Activated T-helper 2 cell treated with anti-CD3 and anti-CD28 coated beads, Interferon-gamma antibody, Interleukin-2, Interleukin-4, amounts not matched to agents 10 μg/mL and 5 μg/mL and 100 μg/mL, durations not matched to agents 14 hours and 24 hours and 36 hours (primary cell): ENCODE results near the gene G6PD. TPM values are rescaled to one million over a fixed set of nuclear protein-coding genes. Genes with fewer than 3 reads are reported as not detected.
"Not testable (repeated sequence)": the region's sequence is repeated elsewhere in the genome, so short reads cannot be mapped to it uniquely, and the experiment has no call there.

ENCODE experiments used
- DNase-seq: peaks from one replicate; pipeline ENCODE4 v3.0.0; 2021; ENCODE audit warnings: low spot score
- H3K27ac Mint-ChIP-seq: one replicate; pipeline ENCODE4 v1.8.0; 2021; ENCODE audit warnings: mixed read lengths
- H3K27me3 Mint-ChIP-seq: one replicate; pipeline ENCODE4 v1.8.0; 2021; ENCODE audit warnings: low read depth, mixed read lengths
- H3K36me3 Mint-ChIP-seq: one replicate; pipeline ENCODE4 v1.8.0; 2021; ENCODE audit warnings: low read depth, mixed read lengths
- H3K4me1 Mint-ChIP-seq: one replicate; pipeline ENCODE4 v1.8.0; 2021; ENCODE audit warnings: low read depth, mixed read lengths
- H3K4me3 Mint-ChIP-seq: one replicate; pipeline ENCODE4 v1.8.0; 2021; ENCODE audit warnings: low read depth, mild to moderate bottlenecking, moderate library complexity, mixed read lengths
- H3K9me3 Mint-ChIP-seq: one replicate; pipeline ENCODE4 v1.8.0; 2021; ENCODE audit warnings: mixed read lengths
- intact Hi-C: fragments of 100-400 bp; cut with micrococcal nuclease; formaldehyde crosslinking; loops from one replicate; pipeline ENCODE4 v1.15.1; 2023
- total RNA-seq: library from RNA; stranded (reverse); gene quantifications from 2 replicates; pipeline ENCODE4 v1.2.3, GENCODE V29; 2022

Gene G6PD
- total RNA-seq, 1 donor from 2014 or later = 82.8 TPM

DNA sequence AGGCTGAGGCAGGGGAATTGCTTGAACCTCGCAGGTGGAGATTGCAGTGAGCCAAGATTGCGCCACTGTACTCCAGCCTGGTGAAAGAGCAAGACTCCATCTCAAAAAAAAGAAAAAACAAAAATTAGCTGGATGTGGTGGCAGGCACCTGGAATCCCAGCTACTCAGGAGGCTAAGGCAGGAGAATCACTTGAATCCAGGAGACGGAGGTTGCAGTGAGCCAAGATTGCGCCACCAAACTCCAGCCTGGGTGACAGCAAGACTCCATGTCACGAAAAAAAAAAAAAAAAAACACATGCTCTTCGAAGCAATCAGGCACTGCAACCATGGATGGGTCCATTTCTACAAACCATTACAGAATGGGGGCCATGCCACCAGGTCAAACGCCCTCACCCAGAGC, 6.3 kb downstream of the G6PD start:
- H3K9me3 Mint-ChIP-seq, H3K27me3 Mint-ChIP-seq, H3K27ac Mint-ChIP-seq, intact Hi-C loops, DNase-seq, H3K4me3 Mint-ChIP-seq: not testable (repeated sequence)
- H3K4me1 Mint-ChIP-seq = peaks cover 18% of the 10 kb centered on the region
- peaks cover 16% of the 10 kb centered on the region for H3K36me3 Mint-ChIP-seq

DNA sequence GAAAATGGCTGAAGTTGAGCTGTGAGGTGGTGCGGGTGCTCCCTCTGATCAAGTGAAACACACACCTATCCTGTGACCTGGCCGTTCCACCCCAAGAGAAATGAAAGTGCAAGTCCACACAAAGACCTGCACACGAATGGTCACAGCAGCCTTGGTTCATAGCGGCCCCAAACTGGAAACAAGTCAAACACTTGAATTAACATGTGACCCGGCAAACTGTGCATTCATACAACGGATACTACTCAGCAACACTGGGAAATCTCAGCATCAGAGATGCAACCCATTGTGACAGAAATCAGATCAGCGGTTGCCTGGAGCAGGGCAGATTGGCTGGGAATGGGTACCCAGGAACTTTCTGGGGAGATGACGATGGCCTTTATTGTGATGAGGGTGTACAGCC, 7.6 kb downstream of the G6PD start:
- H3K4me1 Mint-ChIP-seq = peaks cover 16% of the 10 kb centered on the region
- no peak for DNase-seq
- H3K36me3 Mint-ChIP-seq = peaks cover 16% of the 10 kb centered on the region
- no peak overlapping the region for H3K27ac Mint-ChIP-seq
- no peaks in the 10 kb centered on the region for H3K27me3 Mint-ChIP-seq
- H3K9me3 Mint-ChIP-seq = no peaks in the 10 kb centered on the region
- intact Hi-C loops = no loop called here
- H3K4me3 Mint-ChIP-seq = no peak overlapping the region

DNA sequence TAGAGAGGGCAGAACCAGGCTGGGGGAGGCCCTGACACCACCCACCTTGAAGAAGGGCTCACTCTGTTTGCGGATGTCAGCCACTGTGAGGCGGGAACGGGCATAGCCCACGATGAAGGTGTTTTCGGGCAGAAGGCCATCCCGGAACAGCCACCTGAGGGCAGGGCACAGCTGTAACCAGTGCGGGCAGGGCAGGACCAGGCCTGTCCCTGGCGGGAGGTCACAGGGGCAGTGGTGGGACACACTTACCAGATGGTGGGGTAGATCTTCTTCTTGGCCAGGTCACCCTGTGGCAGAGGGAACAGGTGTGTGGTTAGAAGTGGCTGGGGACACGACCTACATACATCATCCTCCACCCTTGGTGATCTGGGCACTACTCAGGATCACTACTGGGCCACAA, 10.8 kb downstream of the G6PD start:
- Mint-ChIP-seq H3K27me3 (no peaks in the 10 kb centered on the region), H3K27ac (no peak overlapping the region), H3K4me1 (peaks cover 6% of the 10 kb centered on the region), H3K9me3 (no peaks in the 10 kb centered on the region), H3K36me3 (peaks cover 18% of the 10 kb centered on the region), H3K4me3 (no peak overlapping the region)
- intact Hi-C loops = no loop called here
- DNase-seq = no peak

DNA sequence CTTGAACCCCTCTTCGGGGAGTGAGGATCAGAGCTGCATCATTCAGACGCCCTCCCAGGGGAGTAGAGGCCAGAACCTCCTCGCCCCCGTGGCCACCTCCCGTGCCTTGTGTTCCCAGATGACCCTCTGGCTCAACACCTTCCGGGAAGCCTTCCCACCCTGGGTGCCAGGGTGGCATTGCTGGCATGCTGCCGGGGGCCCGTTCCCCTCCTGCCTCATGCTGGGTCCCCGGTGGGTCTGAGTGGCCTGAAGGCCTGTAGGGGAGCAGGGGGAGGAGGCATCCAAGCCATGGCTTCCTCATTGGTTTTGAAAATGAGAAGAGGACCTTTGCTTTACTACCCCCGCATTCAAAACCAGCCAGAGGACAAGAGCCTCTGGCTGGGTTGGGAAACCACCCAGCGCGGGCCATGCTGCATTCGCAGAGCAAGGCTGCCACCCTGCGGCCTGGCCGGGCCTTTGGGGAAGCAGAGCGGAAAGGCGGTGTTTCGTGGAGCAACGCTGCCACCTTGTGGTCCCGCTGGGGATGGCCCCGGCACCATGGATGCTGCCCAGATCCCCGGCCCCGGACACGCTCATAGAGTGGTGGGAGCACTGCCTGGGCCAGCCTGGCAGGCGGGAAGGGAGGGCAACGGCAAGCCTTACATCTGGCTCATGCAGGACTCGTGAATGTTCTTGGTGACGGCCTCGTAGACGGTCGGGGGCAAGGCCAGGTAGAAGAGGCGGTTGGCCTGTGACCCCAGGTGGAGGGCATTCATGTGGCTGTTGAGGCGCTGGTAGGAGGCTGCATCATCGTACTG, 11.9 kb downstream of the G6PD start:
- H3K9me3 Mint-ChIP-seq = no peaks in the 10 kb centered on the region
- peaks cover 6% of the 10 kb centered on the region for H3K4me1 Mint-ChIP-seq
- peaks cover 20% of the 10 kb centered on the region for H3K36me3 Mint-ChIP-seq
- peak overlapping the region; percentile 67 for H3K27ac Mint-ChIP-seq
- no peak overlapping the region for H3K4me3 Mint-ChIP-seq
- peak; percentile 76 for DNase-seq
- H3K27me3 Mint-ChIP-seq = no peaks in the 10 kb centered on the region
- intact Hi-C loops = loop anchor here (5.0 kb wide), 1 partner anchor 47 kb away; the partner anchor contains the start of gene UBL4A

GRCh38 chrX:154532690-154533089, 14.0 kb downstream of the G6PD start:
- intact Hi-C loops = loop anchor here (5.0 kb wide), 1 partner anchor 45 kb away; the partner anchor contains the start of gene UBL4A
- no peak for DNase-seq
- Mint-ChIP-seq H3K4me3 (no peak overlapping the region), H3K27me3 (no peaks in the 10 kb centered on the region), H3K9me3 (no peaks in the 10 kb centered on the region), H3K36me3 (peaks cover 16% of the 10 kb centered on the region), H3K27ac (no peak overlapping the region), H3K4me1 (peaks cover 2% of the 10 kb centered on the region)

DNA sequence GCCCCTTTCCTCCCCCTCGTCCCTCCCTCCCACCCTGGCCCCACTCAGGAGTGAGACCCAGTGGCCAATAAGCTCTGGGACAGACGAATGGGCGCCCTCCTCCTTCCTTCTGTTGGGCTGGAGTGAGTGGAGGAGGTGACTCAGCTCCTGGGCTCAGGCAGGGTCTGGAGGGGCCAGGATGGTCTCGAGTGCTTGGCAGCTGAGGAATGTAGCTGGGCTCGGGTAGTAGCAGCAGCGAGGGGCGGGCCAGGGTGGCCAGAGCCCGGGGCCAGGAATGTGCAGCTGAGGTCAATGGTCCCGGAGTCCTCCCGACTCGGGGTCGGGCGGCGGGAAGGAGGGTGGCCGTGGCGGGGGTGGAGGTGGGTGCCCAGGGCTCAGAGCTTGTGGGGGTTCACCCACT, 15.0 kb downstream of the G6PD start:
- H3K4me3 Mint-ChIP-seq = no peak overlapping the region
- peaks cover 16% of the 10 kb centered on the region for H3K36me3 Mint-ChIP-seq
- DNase-seq = no peak
- no peaks in the 10 kb centered on the region for H3K27me3 Mint-ChIP-seq
- no peaks in the 10 kb centered on the region for H3K9me3 Mint-ChIP-seq
- H3K27ac Mint-ChIP-seq = no peak overlapping the region
- intact Hi-C loops = loop anchor here (5.0 kb wide), 1 partner anchor 44 kb away; the partner anchor contains the start of gene UBL4A
- peaks cover 6% of the 10 kb centered on the region for H3K4me1 Mint-ChIP-seq

DNA sequence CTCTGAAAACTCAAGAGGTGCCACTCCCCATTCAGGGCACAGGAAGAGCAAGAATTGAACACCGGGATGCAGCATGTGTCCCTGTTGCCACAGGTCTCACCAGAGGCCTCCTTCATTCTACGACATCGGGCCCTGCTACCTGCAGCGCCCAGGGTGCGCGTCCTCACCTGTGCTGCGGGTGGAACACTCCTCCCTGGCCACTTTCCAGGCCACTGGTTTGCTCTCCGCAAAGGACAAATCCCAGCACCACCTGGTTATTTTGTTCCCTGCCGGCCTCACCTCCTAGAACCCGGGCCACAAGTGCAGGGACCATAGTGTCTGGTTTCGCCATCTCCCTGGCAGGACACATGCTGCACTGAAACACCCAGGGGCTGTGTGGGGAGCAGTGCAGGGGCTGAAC, 16.4 kb downstream of the G6PD start:
- no peak overlapping the region for H3K4me3 Mint-ChIP-seq
- intact Hi-C loops = loop anchor here (5.0 kb wide), 1 partner anchor 43 kb away; the partner anchor contains the start of gene UBL4A

GRCh38 chrX:154529206-154529612, 17.4 kb downstream of the G6PD start:
- Mint-ChIP-seq H3K9me3 (no peaks in the 10 kb centered on the region), H3K4me3 (no peak overlapping the region), H3K27me3 (no peaks in the 10 kb centered on the region), H3K36me3 (peaks cover 10% of the 10 kb centered on the region), H3K4me1 (peaks cover 16% of the 10 kb centered on the region), H3K27ac (no peak overlapping the region)
- intact Hi-C loops = no loop called here
- no peak for DNase-seq

More for the DNA sequence above, 16.4 kb downstream of the G6PD start:
- H3K9me3 Mint-ChIP-seq = no peaks in the 10 kb centered on the region
- no peak overlapping the region for H3K27ac Mint-ChIP-seq
- no peaks in the 10 kb centered on the region for H3K27me3 Mint-ChIP-seq
- H3K36me3 Mint-ChIP-seq = peaks cover 16% of the 10 kb centered on the region
- H3K4me1 Mint-ChIP-seq = peaks cover 16% of the 10 kb centered on the region
- DNase-seq = no peak

- H3K36me3 Mint-ChIP-seq = peaks cover 5% of the 10 kb centered on the region
- intact Hi-C loops = no loop called here
- H3K4me3 Mint-ChIP-seq = no peak overlapping the region
- H3K9me3 Mint-ChIP-seq = no peaks in the 10 kb centered on the region
- no peaks in the 10 kb centered on the region for H3K27me3 Mint-ChIP-seq
- H3K4me1 Mint-ChIP-seq = peaks cover 16% of the 10 kb centered on the region
- peak overlapping the region; percentile 22 for H3K27ac Mint-ChIP-seq
- DNase-seq = peak; percentile 50
These were observed 19.6 kb downstream of the G6PD start for GRCh38 chrX:154526901-154527675.

- DNase-seq = no peak
- intact Hi-C loops = no loop called here
- H3K27ac Mint-ChIP-seq = no peak overlapping the region
- H3K4me3 Mint-ChIP-seq = no peak overlapping the region
- peaks cover 16% of the 10 kb centered on the region for H3K4me1 Mint-ChIP-seq
- no peaks in the 10 kb centered on the region for H3K27me3 Mint-ChIP-seq
- no peaks in the 10 kb centered on the region for H3K9me3 Mint-ChIP-seq
- peaks cover 1% of the 10 kb centered on the region for H3K36me3 Mint-ChIP-seq
These were observed 20.8 kb downstream of the G6PD start for GRCh38 chrX:154525606-154526490.

DNA sequence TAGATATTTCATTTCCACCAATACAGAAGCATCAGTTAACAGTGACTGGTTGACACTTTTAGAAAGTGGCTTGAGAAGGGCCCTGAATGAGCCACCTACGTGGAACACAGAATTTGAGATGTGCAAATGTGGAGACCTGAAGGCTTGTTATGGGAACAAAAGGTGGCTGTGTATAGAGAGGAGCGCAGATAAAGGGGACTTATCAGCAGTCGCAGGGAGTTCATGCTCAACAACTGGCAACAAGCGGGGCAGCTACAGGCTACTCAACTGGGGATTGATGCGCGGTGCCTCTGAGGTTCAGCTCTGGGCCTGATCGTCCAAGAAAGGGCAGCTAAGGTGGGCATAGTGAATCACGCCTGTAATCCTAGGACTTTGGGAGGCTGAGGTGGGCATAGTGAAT, 27.3 kb downstream of the G6PD start:
- Mint-ChIP-seq H3K4me1 (peaks cover 6% of the 10 kb centered on the region), H3K36me3 (no peaks in the 10 kb centered on the region), H3K27me3 (no peaks in the 10 kb centered on the region), H3K9me3 (no peaks in the 10 kb centered on the region), H3K4me3 (no peak overlapping the region), H3K27ac (no peak overlapping the region)
- intact Hi-C loops = loop anchor here (5.0 kb wide), 1 partner anchor 42 kb away; the partner anchor contains the start of gene LAGE3
- no peak for DNase-seq

DNA sequence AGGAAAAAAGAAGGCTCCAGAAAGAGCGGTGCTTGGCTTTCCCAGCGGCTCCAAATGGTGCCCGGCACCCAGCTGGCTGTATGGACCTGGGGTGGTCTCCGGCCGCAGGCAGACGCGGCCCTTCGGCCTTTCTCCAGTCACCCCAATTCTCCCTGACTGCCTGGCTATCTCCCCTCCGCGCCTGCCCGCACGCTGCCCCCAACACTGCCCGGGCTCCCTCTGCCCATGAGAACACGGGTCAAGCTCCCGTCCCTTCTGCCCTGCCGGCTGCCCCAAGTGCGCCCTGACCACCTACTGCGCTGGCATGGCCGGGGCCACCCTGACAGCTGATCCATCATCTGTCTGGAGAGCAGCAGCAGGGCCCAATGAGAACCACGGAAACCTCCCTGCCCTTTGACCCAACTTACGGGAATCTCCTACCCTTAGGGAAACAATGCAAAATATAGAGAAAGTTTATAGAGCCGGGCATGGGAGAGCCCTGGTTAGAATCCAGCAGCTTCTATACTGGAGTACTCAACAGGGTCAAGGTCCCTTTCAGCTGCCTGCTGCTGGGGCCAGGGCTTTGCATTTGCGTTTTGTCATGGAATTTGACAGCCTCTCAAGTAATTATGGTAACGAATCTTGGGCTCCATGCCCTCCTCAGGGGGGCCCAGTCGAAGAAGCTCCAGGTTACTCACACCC, 29.4 kb downstream of the G6PD start:
- Mint-ChIP-seq H3K4me3 (peak overlapping the region; percentile 17), H3K9me3 (no peaks in the 10 kb centered on the region), H3K27me3 (no peaks in the 10 kb centered on the region), H3K36me3 (peaks cover 6% of the 10 kb centered on the region), H3K27ac (no peak overlapping the region), H3K4me1 (peaks cover 13% of the 10 kb centered on the region)
- DNase-seq = no peak
- intact Hi-C loops = loop anchor here (5.0 kb wide), 1 partner anchor 40 kb away; the partner anchor contains the start of gene LAGE3
